Transverse colon (tissue), 4 donors: ENCODE data around the gene SP6. TPM values are rescaled to one million over a fixed set of nuclear protein-coding genes. Genes with fewer than 3 reads are reported as not detected.

Experiments
- DNase-seq: peaks from one replicate; pipeline ENCODE4 v3.0.0-alpha.2; 2019
- H3K27ac ChIP-seq, 4 donors: fragments of 200-600 bp; sonication (generic); 2 replicates each; pipeline ENCODE4 v1.5.1; 2016 to 2018; ENCODE audit warnings: inconsistent platforms in 4 of 4
- H3K27me3 ChIP-seq: fragments of 200-600 bp; sonication (generic); 2 replicates; pipeline ENCODE4 v1.5.1; 2017; ENCODE audit warnings: inconsistent platforms
- H3K36me3 ChIP-seq, 4 donors: fragments of 200-600 bp; sonication (generic); 2 replicates each; pipeline ENCODE4 v1.5.1; 2017 to 2019; ENCODE audit warnings: inconsistent platforms in 4 of 4
- H3K4me1 ChIP-seq, 4 donors: fragments of 200-600 bp; sonication (generic); 2 replicates each; pipeline ENCODE4 v1.5.1; 2017 to 2020; ENCODE audit warnings: inconsistent platforms in 4 of 4
- H3K4me3 ChIP-seq, 4 donors: fragments of 200-600 bp; sonication (generic); 1 replicate in 1 of 4; 2 replicates in 3 of 4; pipeline versions ENCODE4 v1.5.1 to v1.6.1; 2017 to 2019; ENCODE audit warnings: inconsistent platforms in 4 of 4
- H3K9me3 ChIP-seq, 2 donors: fragments of 200-600 bp; sonication (generic); 2 replicates each; pipeline ENCODE4 v1.5.1; 2017 to 2019; ENCODE audit warnings: inconsistent platforms in 2 of 2
- CTCF ChIP-seq, 5 experiments: fragments of 200-600 bp in 3 of 5; fragments of 450-650 bp in 2 of 5; sonication (generic) in 3 of 5; IDR thresholded peaks; 1 replicate in 2 of 5; 2 replicates in 3 of 5; pipeline ENCODE4 v1.5.1; 2016 to 2017; ENCODE audit warnings: antibody characterized with exemption in 5 of 5, inconsistent platforms in 3 of 5, mild to moderate bottlenecking in 2 of 5, moderate library complexity in 1 of 5
- EP300 ChIP-seq: sonication (generic); formaldehyde crosslinking; IDR thresholded peaks from one replicate; pipeline ENCODE4 v1.6.1; 2017; ENCODE audit warnings: antibody characterized with exemption, low read depth
- POLR2A ChIP-seq: fragments of 450-650 bp; IDR thresholded peaks from one replicate; pipeline ENCODE4 v1.6.1; 2016; ENCODE audit warnings: antibody characterized with exemption, mild to moderate bottlenecking, moderate library complexity
- POLR2AphosphoS5 ChIP-seq, 3 donors: sonication (generic); formaldehyde crosslinking; IDR thresholded peaks; one replicate each; pipeline ENCODE4 v1.6.1; 2016; ENCODE audit warnings: antibody characterized with exemption in 3 of 3
- WGBS, 2 donors: methylation state at CpG; one replicate each; pipeline ENCODE4 v1.1.5; 2018; ENCODE audit warnings: low coverage in 1 of 2; 5-methylcytosine and 5-hydroxymethylcytosine counted together
- in situ Hi-C, 4 donors: fragments of 200-750 bp; cut with MboI; loops; one replicate each; pipeline versions ENCODE4 v1.15.0 to v1.15.1; 2017; ENCODE audit warnings: low sequenced_read_pairs in 3 of 4, low pct_ligation_motif_present in 1 of 4, low pct_unique_long_range_greater_than_20kb in 1 of 4
- intact Hi-C: fragments of 100-400 bp; cut with DNase I; formaldehyde crosslinking; loops from one replicate; pipeline ENCODE4 v1.15.1; 2023; ENCODE audit warnings: low total_unique reads
- total RNA-seq, 4 donors: library from RNA; depleted of rRNA; stranded (reverse); fragments of >200 nt; gene quantifications; one replicate each; pipeline ENCODE4 v1.1.0, GENCODE V29; 2016

The SP6 gene
- total RNA-seq, 4 donors from 2014 or later, result 0.40 to 5.9 (median 4.9) TPM

- no peak for DNase-seq
- no peaks in the 10 kb centered on the region for H3K36me3 ChIP-seq
- in situ Hi-C loops, result no loop called here
- peaks cover 25% of the 10 kb centered on the region for H3K27me3 ChIP-seq
- TF ChIP-seq POLR2A, result no peak
- TF ChIP-seq CTCF (IDR thresholded peaks at IDR 0.05), result no peak
- no peak for TF ChIP-seq EP300
- no peak for TF ChIP-seq POLR2AphosphoS5 (IDR thresholded peaks at IDR 0.05)
- H3K9me3 ChIP-seq, result no peaks in the 10 kb centered on the region
- intact Hi-C loops, result no loop called here
- no peak overlapping the region for H3K27ac ChIP-seq
- H3K4me1 ChIP-seq, result peaks cover 13 to 22% (median 19%) of the 10 kb centered on the region in 4 donors
- H3K4me3 ChIP-seq, result no peak overlapping the region
- 70 to 72% methylated on average over 5 to 10 of the region's 10 CpGs for WGBS, 2 donors
These were observed 27.5 kb upstream of the SP6 start for GRCh38 chr17:47878203-47879027.

- intact Hi-C loops (no loop called here), in situ Hi-C loops (no loop called here)
- WGBS, 2 donors, result 62% methylated on average over 9 of the region's 9 CpGs; no CpG with 5 or more reads in 1 of the 2 donors
These were observed 26.5 kb upstream of the SP6 start for GRCh38 chr17:47877368-47878034.

GRCh38 chr17:47875011-47875985, 24.3 kb upstream of the SP6 start:
- in situ Hi-C loops (no loop called here), intact Hi-C loops (no loop called here)
- no peaks in the 10 kb centered on the region for H3K9me3 ChIP-seq
- H3K27me3 ChIP-seq, result peaks cover 55% of the 10 kb centered on the region
- no peak overlapping the region for H3K4me3 ChIP-seq
- no peaks in the 10 kb centered on the region for H3K4me1 ChIP-seq
- TF ChIP-seq EP300, result no peak
- no peak for TF ChIP-seq CTCF (IDR thresholded peaks at IDR 0.05)
- TF ChIP-seq POLR2AphosphoS5 (IDR thresholded peaks at IDR 0.05), result no peak
- no peak for TF ChIP-seq POLR2A
- no peaks in the 10 kb centered on the region for H3K36me3 ChIP-seq
- 66 to 80% methylated on average over 2 to 11 of the region's 11 CpGs for WGBS, 2 donors
- no peak overlapping the region for H3K27ac ChIP-seq
- DNase-seq, result no peak

More at GRCh38 chr17:47877368-47878034, 26.5 kb upstream of the SP6 start:
- no peak for DNase-seq
- H3K36me3 ChIP-seq, result no peaks in the 10 kb centered on the region
- H3K9me3 ChIP-seq, result no peaks in the 10 kb centered on the region
- H3K4me1 ChIP-seq, result peaks cover 9 to 14% (median 10%) of the 10 kb centered on the region in 4 donors
- H3K4me3 ChIP-seq, result no peak overlapping the region
- H3K27ac ChIP-seq, result no peak overlapping the region
- H3K27me3 ChIP-seq, result peaks cover 35% of the 10 kb centered on the region
- TF ChIP-seq EP300 (no peak), CTCF (IDR thresholded peaks at IDR 0.05) (no peak), POLR2A (no peak), POLR2AphosphoS5 (IDR thresholded peaks at IDR 0.05) (no peak)
